IMR-90 (cell line): ENCODE measurements around the gene PRCD. TPM values are rescaled to one million over a fixed set of nuclear protein-coding genes. Genes with fewer than 3 reads are reported as not detected.

ENCODE experiments used
- ATAC-seq: fragments of 200-7000 bp; cut with Tn5 transposase; 2 replicates; pipeline ENCODE4 v1.9.1; 2020; ENCODE audit warnings: low read depth, mild to moderate bottlenecking, moderate library complexity
- BruUV-seq: library from RNA; stranded (reverse); fragments of 400-500 nt; replicated peaks from 2 replicates; lab custom pipeline; 2021; lab: Mats Ljungman, UMichigan
- CTCF ChIA-PET: fragments of 300-600 bp; formaldehyde crosslinking; extraction: SDS; loops from one replicate; lab custom pipeline; 2021; ENCODE audit warnings: antibody characterized with exemption; lab: Yijun Ruan, JAX
- POLR2A ChIA-PET: fragments of 300-600 bp; sonication (Branson Sonifier 250); formaldehyde crosslinking; loops from one replicate; lab custom pipeline; 2022; ENCODE audit warnings: antibody characterized with exemption; ENCODE audit not compliant: unreplicated experiment; lab: Charles Lee
- DNase-seq: peaks from one replicate; pipeline ENCODE4 v3.0.0; 2013
- H2AFZ ChIP-seq: replicated peaks from 2 replicates; pipeline ENCODE3; 2013; ENCODE audit warnings: low read length, mild to moderate bottlenecking; ENCODE audit not compliant: poor library complexity
- H2AK5ac ChIP-seq: 2 replicates; pipeline ENCODE4 v1.6.1; 2013; ENCODE audit warnings: low read depth, low read length, inconsistent platforms
- H2AK9ac ChIP-seq: replicated peaks from 2 replicates; pipeline ENCODE3; 2013; ENCODE audit warnings: mild to moderate bottlenecking, low read depth, low read length, moderate library complexity; ENCODE audit not compliant: poor library complexity
- H2BK120ac ChIP-seq: 2 replicates; pipeline ENCODE4 v1.6.1; 2013; ENCODE audit warnings: low read depth, low read length, inconsistent platforms
- H2BK15ac ChIP-seq: 3 replicates; pipeline ENCODE4 v1.6.1; 2013; ENCODE audit warnings: low read depth, low read length, inconsistent platforms
- H2BK20ac ChIP-seq: 2 replicates; pipeline ENCODE4 v1.6.1; 2013; ENCODE audit warnings: low read depth, mild to moderate bottlenecking, inconsistent platforms, low read length, moderate library complexity
- H2BK5ac ChIP-seq: 2 replicates; pipeline ENCODE4 v1.6.1; 2013; ENCODE audit warnings: mild to moderate bottlenecking, low read depth, low read length, inconsistent platforms; ENCODE audit not compliant: poor library complexity, severe bottlenecking
- H3K14ac ChIP-seq: replicated peaks from 2 replicates; pipeline ENCODE4 v1.6.1; 2013; ENCODE audit warnings: low read depth, low read length, inconsistent platforms
- H3K18ac ChIP-seq: 2 replicates; pipeline ENCODE4 v1.6.1; 2013; ENCODE audit warnings: low read depth, low read length, control low read depth
- H3K23ac ChIP-seq: 2 replicates; pipeline ENCODE4 v1.6.1; 2013; ENCODE audit warnings: low read depth, low read length, inconsistent platforms
- H3K27ac ChIP-seq: 2 replicates; pipeline ENCODE4 v1.5.1; 2013; ENCODE audit warnings: mild to moderate bottlenecking, control low read depth, low read length; ENCODE audit not compliant: insufficient read depth
- H3K27me3 ChIP-seq: 2 replicates; pipeline ENCODE4 v1.6.1; 2013; ENCODE audit warnings: low read length; ENCODE audit not compliant: control insufficient read depth, insufficient read depth
- H3K36me3 ChIP-seq: 2 replicates; pipeline ENCODE4 v1.6.1; 2013; ENCODE audit warnings: low read length, mixed read lengths; ENCODE audit not compliant: control insufficient read depth, insufficient read depth
- H3K4ac ChIP-seq: 2 replicates; pipeline ENCODE4 v1.6.1; 2013; ENCODE audit warnings: low read depth, low read length, inconsistent platforms
- H3K4me1 ChIP-seq: 2 replicates; pipeline ENCODE4 v1.6.1; 2013; ENCODE audit warnings: low read length, mixed read lengths; ENCODE audit not compliant: control insufficient read depth, insufficient read depth
- H3K4me2 ChIP-seq: 2 replicates; pipeline ENCODE4 v1.6.1; 2013; ENCODE audit warnings: low read depth, mild to moderate bottlenecking, control low read depth, low read length, moderate library complexity
- H3K4me3 ChIP-seq: 2 replicates; pipeline ENCODE4 v1.5.1; 2013; ENCODE audit warnings: low read depth, mild to moderate bottlenecking, control low read depth, low read length, moderate library complexity; ENCODE audit not compliant: insufficient read depth
- H3K56ac ChIP-seq: 2 replicates; pipeline ENCODE4 v1.6.1; 2013; ENCODE audit warnings: low read length, inconsistent platforms; ENCODE audit not compliant: insufficient read depth; ENCODE audit errors: extremely low read depth
- H3K79me1 ChIP-seq, 2 experiments: 2 replicates each; pipeline ENCODE4 v1.6.1; 2013; ENCODE audit warnings: low read length in 2 of 2, inconsistent platforms in 1 of 2, low read depth in 1 of 2
- H3K9ac ChIP-seq: 2 replicates; pipeline ENCODE4 v1.6.1; 2013; ENCODE audit warnings: low read depth, low read length, control low read depth
- H3K9me1 ChIP-seq: 2 replicates; pipeline ENCODE4 v1.6.1; 2013; ENCODE audit warnings: low read length, inconsistent platforms; ENCODE audit not compliant: insufficient read depth
- H3K9me3 ChIP-seq: 2 replicates; pipeline ENCODE4 v1.6.1; 2013; ENCODE audit warnings: low read length; ENCODE audit not compliant: control insufficient read depth, insufficient read depth
- H4K20me1 ChIP-seq: 2 replicates; pipeline ENCODE4 v1.6.1; 2013; ENCODE audit warnings: low read length, inconsistent platforms; ENCODE audit not compliant: insufficient read depth
- H4K5ac ChIP-seq: 2 replicates; pipeline ENCODE4 v1.6.1; 2013; ENCODE audit warnings: mild to moderate bottlenecking, low read depth, low read length, control low read depth
- H4K8ac ChIP-seq, 2 experiments: 2 replicates each; pipeline ENCODE4 v1.6.1; 2013; ENCODE audit warnings: low read depth in 2 of 2, low read length in 2 of 2, control low read depth in 1 of 2, inconsistent platforms in 1 of 2
- H4K91ac ChIP-seq: 2 replicates; pipeline ENCODE4 v1.6.1; 2013; ENCODE audit warnings: low read depth, low read length, inconsistent platforms; ENCODE audit not compliant: insufficient read depth
- MXI1 ChIP-seq: IDR thresholded peaks from 2 replicates; pipeline ENCODE4 v1.6.1; 2012; ENCODE audit warnings: low read depth, mild to moderate bottlenecking, low read length, moderate library complexity, borderline replicate concordance
- WGBS, 2 experiments: methylation state at CpG; one replicate each; pipeline versions ENCODE4 v1.1.5 to v1.1.7; 2013; ENCODE audit warnings: missing lambda C conversion rate in 2 of 2; ENCODE audit not compliant: insufficient read length in 1 of 2; ENCODE audit errors: extremely low coverage in 2 of 2; 5-methylcytosine and 5-hydroxymethylcytosine counted together
- dilution Hi-C: fragments of 300-500 bp; cut with HindIII; formaldehyde crosslinking; loops from one replicate; pipeline ENCODE4 v1.14.3; 2018; ENCODE audit warnings: low sequenced_read_pairs; ENCODE audit not compliant: unreplicated experiment
- in situ Hi-C: fragments of 300-500 bp; cut with MboI; formaldehyde crosslinking; loops from 3 replicates; pipeline ENCODE4 v1.14.3; 2019; ENCODE audit warnings: low sequenced_read_pairs, inconsistent platforms, mixed read lengths
- intact Hi-C: fragments of 100-400 bp; cut with micrococcal nuclease; formaldehyde crosslinking; loops from 2 replicates; pipeline ENCODE4 v1.10.0; 2022
- polyA plus RNA-seq, 3 experiments: library from polyadenylated mRNA; depleted of rRNA; stranded (reverse); fragments of >200 nt; gene quantifications; 2 replicates each; pipeline ENCODE4 v1.2.3, GENCODE V29; 2012; ENCODE audit warnings: low replicate concordance in 1 of 3
- total RNA-seq: library from RNA; depleted of rRNA; stranded (reverse); fragments of >200 nt; gene quantifications from 2 replicates; pipeline ENCODE4 v1.2.3, GENCODE V29; 2012

The PRCD gene
- total and polyA plus RNA-seq, 2 of the 4 experiments (the other 2 are of a cell fraction), result 0.32 TPM; not detected in 1

DNA sequence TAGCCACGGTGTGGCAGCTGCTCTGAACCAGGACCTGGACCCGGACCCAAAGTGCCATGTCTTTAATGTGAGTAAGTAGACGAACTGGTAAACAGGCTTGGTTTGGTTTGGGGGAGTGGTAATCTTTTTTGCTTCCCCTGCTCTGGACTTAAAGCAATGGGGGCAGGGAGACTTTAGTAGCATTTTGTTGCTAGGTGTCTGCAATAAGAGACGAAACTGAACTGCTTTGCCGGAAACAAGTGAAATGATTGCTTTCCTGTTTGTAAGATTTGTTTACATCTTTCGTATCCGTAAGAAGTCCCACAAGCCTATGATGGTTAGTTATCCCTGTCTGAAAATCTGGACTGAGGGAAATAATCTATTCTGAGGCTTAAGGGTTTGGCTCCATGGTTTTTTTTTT lies 21.5 kb downstream of the PRCD start:
- H3K27me3 ChIP-seq, result no peaks in the 10 kb centered on the region
- DNase-seq, result peak; percentile 41
- ChIA-PET POLR2A (interaction anchor here (1.0 kb wide), 1 partner anchor 21 kb away, joined by 3 read pairs; no protein-coding TSS in a partner anchor), CTCF (interaction anchor here (1.1 to 2.1 kb wide), 2 partner anchors 20 to 63 kb away, joined by 4 to 5 read pairs; no protein-coding TSS in a partner anchor)
- no peak overlapping the region for H3K4ac ChIP-seq
- in situ Hi-C loops (no loop called here), dilution Hi-C loops (no loop called here), intact Hi-C loops (no loop called here)
- no peak overlapping the region for H4K5ac ChIP-seq
- 44% methylated on average over 4 of the region's 7 CpGs; no CpG with 5 or more reads in 1 of the 2 experiments for WGBS, 2 experiments
- 0 out of 2 replicates have a peak overlapping the region, but pooled peaks have one; percentile 33 for H3K23ac ChIP-seq
- no TSS peak for BruUV-seq
- no peak overlapping the region for H2BK120ac ChIP-seq
- no peak overlapping the region for H3K56ac ChIP-seq
- peaks cover 19% of the 10 kb centered on the region for H3K4me1 ChIP-seq
- 0 out of 2 replicates have a peak overlapping the region, but pooled peaks have one; percentile 17 for H3K18ac ChIP-seq
- H4K8ac ChIP-seq, result 0 out of 4 replicates have a peak overlapping the region, but pooled peaks of 1 of the 2 experiments have one; percentile 46
- H2BK20ac ChIP-seq, result no peak overlapping the region
- TF ChIP-seq MXI1, result no peak
- H2AK9ac ChIP-seq, result no peak overlapping the region
- peak overlapping the region; percentile 37 for H3K4me2 ChIP-seq
- peaks cover 15% of the 10 kb centered on the region for H3K9me1 ChIP-seq
- no peak overlapping the region for H3K4me3 ChIP-seq
- H3K36me3 ChIP-seq, result peaks cover 27% of the 10 kb centered on the region
- no peak overlapping the region for H3K14ac ChIP-seq
- no peak for ATAC-seq
- H3K79me1 ChIP-seq, result peaks cover 13 to 68% of the 10 kb centered on the region in 2 experiments
- no peak overlapping the region for H2AK5ac ChIP-seq
- H2BK15ac ChIP-seq, result no peak overlapping the region
- H4K20me1 ChIP-seq, result peaks cover 70% of the 10 kb centered on the region
- peak overlapping the region; percentile 72 for H2BK5ac ChIP-seq
- H3K27ac ChIP-seq, result peak overlapping the region; percentile 36; the same call in 1 of the 2 replicates
- H2AFZ ChIP-seq, result no peak overlapping the region
- H3K9me3 ChIP-seq, result no peaks in the 10 kb centered on the region
- peak overlapping the region; percentile 44; the same call in 1 of the 2 replicates for H3K9ac ChIP-seq
- H4K91ac ChIP-seq, result no peak overlapping the region
